Loucy (cell line): ENCODE measurements around the gene PCYT1A.

Source experiments
- CTCF ChIP-seq: fragments of 200-600 bp; sonication (generic); conservative IDR thresholded peaks from 2 replicates; pipeline ENCODE4 v1.5.1; 2014; ENCODE audit warnings: mild to moderate bottlenecking, antibody characterized with exemption, low read length
- EZH2phosphoT487 ChIP-seq: fragments of 200-600 bp; IDR thresholded peaks from 2 replicates; pipeline ENCODE4 v1.6.1; 2018; ENCODE audit warnings: antibody characterized with exemption, mild to moderate bottlenecking, moderate library complexity, borderline replicate concordance

GRCh38 chr3:196287090-196287439 lies 461 bp downstream of the PCYT1A start:
- TF ChIP-seq CTCF (no peak), EZH2phosphoT487 (no peak)
